ENCODE results near the gene MLXIP.

GRCh38 chr12:122090759-122091515, 12.4 kb downstream of the MLXIP start:
- TF ChIP-seq CTCF (IDR thresholded peaks at IDR 0.05; ENCODE audit: low read length) (no peak), EZH2 (optimal IDR thresholded peaks at IDR 0.05; ENCODE audit: low read depth, low read length) (no peak)

Data from MM.1S (cell line).